ENCODE data around the gene STXBP5.

Gene STXBP5

GRCh38 chr6:147212622-147213021, 8.4 kb downstream of the STXBP5 start:
- no peak for DNase-seq

GRCh38 chr6:147213772-147214171, 9.6 kb downstream of the STXBP5 start:
- DNase-seq = no peak

GRCh38 chr6:147214248-147215227, 10.3 kb downstream of the STXBP5 start:
- DNase-seq = no peak

- DNase-seq = no peak
Observed at GRCh38 chr6:147216915-147217314, 12.7 kb downstream of the STXBP5 start.

GRCh38 chr6:147217840-147218404, 13.7 kb downstream of the STXBP5 start:
- DNase-seq = no peak

- no peak for DNase-seq
Observed at GRCh38 chr6:147218797-147219196, 14.6 kb downstream of the STXBP5 start.

- DNase-seq = no peak
Observed at GRCh38 chr6:147219463-147219862, 15.2 kb downstream of the STXBP5 start.

- no peak for DNase-seq
Observed at GRCh38 chr6:147220345-147220744, 16.1 kb downstream of the STXBP5 start.

- DNase-seq = no peak
Observed at GRCh38 chr6:147221739-147222138, 17.5 kb downstream of the STXBP5 start.

- DNase-seq = peak; percentile 32
Observed at GRCh38 chr6:147222160-147222838, 18.1 kb downstream of the STXBP5 start.

- DNase-seq = no peak
Observed at GRCh38 chr6:147223736-147224135, 19.5 kb downstream of the STXBP5 start.

GRCh38 chr6:147226163-147226724, 22.0 kb downstream of the STXBP5 start:
- DNase-seq = no peak

GRCh38 chr6:147226877-147227276, 22.7 kb downstream of the STXBP5 start:
- DNase-seq = no peak

GRCh38 chr6:147227770-147228320, 23.6 kb downstream of the STXBP5 start:
- DNase-seq = peak; percentile 11

GRCh38 chr6:147231589-147231988, 27.4 kb downstream of the STXBP5 start:
- no peak for DNase-seq

- no peak for DNase-seq
Observed at GRCh38 chr6:147234685-147235084, 30.5 kb downstream of the STXBP5 start.

- no peak for DNase-seq
Observed at GRCh38 chr6:147238164-147238563, 33.9 kb downstream of the STXBP5 start.

GRCh38 chr6:147238906-147239305, 34.7 kb downstream of the STXBP5 start:
- DNase-seq = no peak

- no peak for DNase-seq
Observed at GRCh38 chr6:147244832-147245231, 40.6 kb downstream of the STXBP5 start.

- no peak for DNase-seq
Observed at GRCh38 chr6:147245693-147246092, 41.5 kb downstream of the STXBP5 start.

GRCh38 chr6:147246853-147247635, 42.8 kb downstream of the STXBP5 start:
- DNase-seq = no peak

GRCh38 chr6:147248859-147249258, 44.6 kb downstream of the STXBP5 start:
- no peak for DNase-seq
